Measurements from ENCODE around the gene MCC. TPM values are rescaled to one million over a fixed set of nuclear protein-coding genes. Genes with fewer than 3 reads are reported as not detected.

The MCC gene
- polyA plus RNA-seq, 2 of the 4 experiments (the other 2 are of a cell fraction) = 0.09 to 0.10 TPM

GRCh38 chr5:113105693-113106280, 382.5 kb downstream of the MCC start:
- FAIRE-seq (no peak), ATAC-seq (no peak), DNase-seq (ENCODE audit: low read depth in 1 of 2, low spot score in 1 of 2) (no peak)
- no peak overlapping the region for H3K4me2 ChIP-seq
- H3K9me3 ChIP-seq = no peaks in the 10 kb centered on the region
- H3K4me3 ChIP-seq = no peak overlapping the region
- TF ChIP-seq CEBPB (IDR thresholded peaks at IDR 0.05) = no peak
- no peak for TF ChIP-seq FOXS1 (CRISPR knock-in tag; IDR thresholded peaks at IDR 0.05)
- no peak overlapping the region for H3K27ac ChIP-seq
- WGBS (ENCODE audit: missing lambda C conversion rate) = 51% methylated on average over 5 of the region's 5 CpGs
- no peaks in the 10 kb centered on the region for H3K4me1 ChIP-seq
- POLR2A ChIA-PET = no interaction called here
- CTCF ChIA-PET = no interaction called here

- ATAC-seq = no peak
- DNase-seq (ENCODE audit: low read depth in 1 of 2, low spot score in 1 of 2) = no peak
- H3K4me2 ChIP-seq = no peak overlapping the region
- no peak overlapping the region for H3K27ac ChIP-seq
- FAIRE-seq = no peak
- TF ChIP-seq JUN (IDR thresholded peaks at IDR 0.05) (no peak), ZNF302 (CRISPR knock-in tag; IDR thresholded peaks at IDR 0.05) (no peak), EHMT2 (IDR thresholded peaks at IDR 0.05; ENCODE audit: low read depth) (no peak), CHD2 (IDR thresholded peaks at IDR 0.05; ENCODE audit: low read length, partially characterized antibody) (no peak), FOXS1 (CRISPR knock-in tag; IDR thresholded peaks at IDR 0.05) (no peak), NFE2L2 (conservative IDR thresholded peaks at IDR 0.05; ENCODE audit: low read length) (no peak), TP53 (CRISPR knock-in tag; IDR thresholded peaks at IDR 0.05) (no peak), SMC3 (IDR thresholded peaks at IDR 0.05) (no peak), POLR2A (IDR thresholded peaks at IDR 0.05; ENCODE audit: low read length) (no peak), HOXA7 (CRISPR knock-in tag; IDR thresholded peaks at IDR 0.05) (no peak), EP300 (IDR thresholded peaks at IDR 0.05) (no peak), ZSCAN20 (CRISPR knock-in tag; IDR thresholded peaks at IDR 0.05) (no peak), KDM1A (IDR thresholded peaks at IDR 0.05; ENCODE audit: low read depth) (no peak)
- 44% methylated on average over 3 of the region's 3 CpGs for WGBS (ENCODE audit: missing lambda C conversion rate)
- H3K4me1 ChIP-seq = no peaks in the 10 kb centered on the region
- no peak overlapping the region for H3K4me3 ChIP-seq
- no peaks in the 10 kb centered on the region for H3K9me3 ChIP-seq
- ChIA-PET POLR2A (no interaction called here), CTCF (no interaction called here)
These were observed 384.9 kb downstream of the MCC start for GRCh38 chr5:113103330-113103729.

- H3K9me3 ChIP-seq = no peaks in the 10 kb centered on the region
- FAIRE-seq (no peak), DNase-seq (ENCODE audit: low read depth in 1 of 2, low spot score in 1 of 2) (no peak), ATAC-seq (no peak)
- TF ChIP-seq SMC3 (IDR thresholded peaks at IDR 0.05) (no peak), MAFK (IDR thresholded peaks at IDR 0.05; ENCODE audit: partially characterized antibody) (peak; percentile 41), MAZ (IDR thresholded peaks at IDR 0.05; ENCODE audit: borderline replicate concordance, low read depth, low read length) (no peak)
- H3K4me2 ChIP-seq = no peak overlapping the region
- CTCF ChIA-PET = no interaction called here
- 90% methylated on average over 1 of the region's 1 CpG for WGBS (ENCODE audit: missing lambda C conversion rate)
- no peak overlapping the region for H3K4me3 ChIP-seq
- POLR2A ChIA-PET = no interaction called here
- H3K27ac ChIP-seq = no peak overlapping the region
- no peaks in the 10 kb centered on the region for H3K4me1 ChIP-seq
These were observed 386.1 kb downstream of the MCC start for GRCh38 chr5:113102121-113102531.

GRCh38 chr5:113100981-113101380, 387.3 kb downstream of the MCC start:
- POLR2A ChIA-PET = no interaction called here
- FAIRE-seq = no peak
- WGBS (ENCODE audit: missing lambda C conversion rate) = 72% methylated on average over 2 of the region's 2 CpGs

More at GRCh38 chr5:113100981-113101380, 387.3 kb downstream of the MCC start:
- TF ChIP-seq EHF (CRISPR knock-in tag; IDR thresholded peaks at IDR 0.05) (no peak), POLR2AphosphoS2 (conservative IDR thresholded peaks at IDR 0.05; ENCODE audit: low read length) (no peak), CEBPB (IDR thresholded peaks at IDR 0.05) (no peak), CHD4 (IDR thresholded peaks at IDR 0.05; ENCODE audit: borderline replicate concordance) (no peak), TP53 (CRISPR knock-in tag; IDR thresholded peaks at IDR 0.05) (no peak), ZNF302 (CRISPR knock-in tag; IDR thresholded peaks at IDR 0.05) (no peak), PBX3 (IDR thresholded peaks at IDR 0.05) (no peak), BHLHE40 (IDR thresholded peaks at IDR 0.05; ENCODE audit: low read depth, low read length) (no peak), HOXB13 (CRISPR knock-in tag; IDR thresholded peaks at IDR 0.05; ENCODE audit: low read depth) (no peak), MAFK (IDR thresholded peaks at IDR 0.05; ENCODE audit: partially characterized antibody) (no peak)
- CTCF ChIA-PET = no interaction called here
- Histone ChIP-seq H3K9me3 (no peaks in the 10 kb centered on the region), H3K27ac (no peak overlapping the region), H3K4me3 (no peak overlapping the region), H3K4me2 (no peak overlapping the region), H3K4me1 (no peaks in the 10 kb centered on the region)
- DNase-seq (ENCODE audit: low read depth in 1 of 2, low spot score in 1 of 2) (no peak), ATAC-seq (no peak)

All from A549 (cell line).